ENCODE results near the gene TBC1D5.
"Not testable (repeated sequence)": the region's sequence is repeated elsewhere in the genome, so short reads cannot be mapped to it uniquely, and the experiment has no call there.

Gene TBC1D5

DNA sequence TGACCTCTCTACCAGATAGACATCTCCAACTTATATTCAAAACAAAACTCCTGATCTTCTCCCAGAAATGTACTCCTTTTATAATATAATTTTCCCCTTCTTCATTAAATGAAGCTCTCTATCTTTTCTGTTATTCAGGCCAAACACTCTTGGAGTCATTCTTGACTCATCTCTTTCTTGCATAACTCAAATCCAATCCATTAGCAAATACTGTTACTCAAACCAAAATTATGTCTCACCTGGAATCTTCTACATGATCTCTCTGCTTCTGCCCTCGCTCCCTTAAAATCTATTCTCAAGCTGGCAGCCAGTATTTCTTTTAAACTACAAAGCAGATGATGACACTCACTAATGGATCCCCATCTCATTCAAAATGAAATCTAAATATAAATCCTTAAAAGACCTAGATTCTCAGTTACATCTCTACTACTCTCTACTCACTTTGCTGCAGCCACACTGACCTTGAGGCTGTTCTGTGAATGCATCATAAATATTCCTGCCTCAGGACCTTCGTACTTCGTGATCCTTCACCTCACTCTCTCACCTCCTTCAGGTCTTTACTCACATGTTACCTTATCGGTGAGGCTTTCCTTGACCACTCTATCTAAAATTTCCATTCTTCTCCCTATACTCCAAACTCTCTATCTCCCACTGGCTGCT is 160.9 kb downstream of the TBC1D5 start:
- DNase-seq = no peak

- DNase-seq = no peak
Measured at GRCh38 chr3:17580901-17581300, 161.5 kb downstream of the TBC1D5 start.

DNA sequence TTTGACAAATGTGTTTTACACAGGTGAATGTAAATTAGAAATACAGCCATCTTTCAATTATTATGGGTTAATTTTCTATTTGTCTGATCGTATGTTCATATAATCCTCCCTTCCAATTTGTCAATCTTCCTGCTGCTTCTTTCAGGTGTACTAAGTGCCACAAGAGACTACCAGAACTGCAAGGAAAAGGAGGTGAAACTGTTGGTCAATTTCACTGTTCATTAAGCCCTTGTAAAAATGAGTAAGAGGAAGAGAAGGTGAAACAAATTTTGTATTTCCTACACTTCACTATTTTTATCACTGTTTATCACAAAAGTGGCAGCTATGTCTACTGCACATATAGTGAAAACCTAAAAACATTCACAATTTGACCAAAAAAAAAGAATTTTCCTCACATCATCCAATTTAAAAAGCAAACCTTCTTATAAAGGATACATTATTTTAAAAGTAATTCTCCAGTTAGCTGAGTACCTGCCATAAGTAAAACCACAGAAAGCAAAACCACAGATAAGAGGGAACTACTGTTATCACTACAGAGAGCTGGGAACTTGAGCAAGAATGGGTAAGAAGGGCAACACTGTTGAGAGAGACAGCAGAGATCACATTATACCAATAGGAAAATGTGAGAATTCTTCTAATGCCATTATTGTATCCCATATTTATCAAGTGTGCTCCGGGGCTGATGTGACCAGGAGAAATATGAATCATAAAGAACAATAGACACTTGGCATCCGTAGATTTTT is 163.0 kb downstream of the TBC1D5 start:
- DNase-seq = no peak

DNA sequence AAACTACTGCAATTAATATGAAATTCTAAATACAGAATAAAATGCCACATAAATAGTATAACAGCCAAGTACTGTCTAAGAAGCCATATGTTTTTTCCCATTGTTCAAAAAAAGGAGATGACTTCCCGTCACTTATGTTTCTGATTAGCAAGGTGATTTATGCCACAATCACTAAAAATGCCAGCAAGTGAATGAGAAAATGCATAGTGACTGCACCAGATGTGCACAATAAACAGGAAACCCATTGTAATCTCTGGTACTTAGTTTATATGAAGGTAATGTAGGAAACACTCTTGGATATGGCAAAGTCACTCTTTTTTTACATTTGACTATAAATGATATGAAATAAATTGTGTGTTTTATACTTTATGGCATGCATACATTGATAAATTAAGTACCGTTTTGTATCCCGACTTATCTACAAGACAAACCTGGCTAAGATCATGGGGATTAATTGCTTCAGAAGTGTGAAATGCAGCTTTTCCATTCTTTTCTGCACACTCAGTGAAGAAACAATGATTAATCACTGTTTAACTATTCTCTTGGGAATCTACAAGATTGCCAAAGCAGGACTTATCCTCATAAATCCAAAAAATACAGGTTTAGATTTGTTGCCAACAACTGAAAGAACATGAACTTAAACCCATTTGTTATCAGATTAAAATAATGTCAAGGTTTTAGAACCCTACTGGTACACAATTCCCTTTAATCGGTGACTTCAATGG is 164.5 kb downstream of the TBC1D5 start:
- no peak for DNase-seq

DNA sequence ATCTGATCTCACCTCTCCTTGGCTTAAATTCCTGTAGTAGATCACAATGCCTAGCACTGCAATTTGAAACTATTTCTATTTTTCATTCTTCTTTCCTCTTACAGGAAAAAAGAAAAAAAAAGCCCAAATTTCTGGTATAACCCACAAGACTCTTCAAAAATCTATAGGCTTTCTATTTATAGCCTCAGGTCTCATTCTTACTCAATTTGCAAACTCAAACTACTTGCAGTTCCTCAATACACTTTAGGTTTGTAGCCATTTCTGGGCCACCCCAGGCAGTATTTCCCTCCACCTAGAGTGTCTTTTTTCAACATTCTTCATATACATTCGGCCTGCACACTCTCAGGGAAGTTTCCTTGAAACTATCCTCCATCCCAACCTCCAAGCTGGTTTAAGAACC is 169.0 kb downstream of the TBC1D5 start:
- no peak for DNase-seq

DNA sequence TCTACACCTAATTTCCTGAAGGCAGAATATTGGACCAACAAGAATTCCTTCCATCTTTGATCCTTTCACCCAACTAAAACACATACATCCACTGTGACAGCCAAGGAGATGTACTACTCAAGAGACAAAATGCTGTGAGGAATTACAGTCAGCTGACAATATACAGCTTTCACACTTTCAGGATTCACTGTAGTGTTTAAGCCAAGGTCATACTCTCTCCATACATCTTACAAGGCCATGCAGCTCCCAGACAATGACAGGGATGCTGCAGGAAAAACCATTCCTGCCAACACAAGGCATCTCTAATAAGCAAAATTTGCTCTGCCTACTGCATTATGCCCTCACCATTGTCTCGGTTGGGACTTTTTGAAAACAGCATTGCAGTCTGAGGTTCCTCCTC is 170.7 kb downstream of the TBC1D5 start:
- DNase-seq = no peak

DNA sequence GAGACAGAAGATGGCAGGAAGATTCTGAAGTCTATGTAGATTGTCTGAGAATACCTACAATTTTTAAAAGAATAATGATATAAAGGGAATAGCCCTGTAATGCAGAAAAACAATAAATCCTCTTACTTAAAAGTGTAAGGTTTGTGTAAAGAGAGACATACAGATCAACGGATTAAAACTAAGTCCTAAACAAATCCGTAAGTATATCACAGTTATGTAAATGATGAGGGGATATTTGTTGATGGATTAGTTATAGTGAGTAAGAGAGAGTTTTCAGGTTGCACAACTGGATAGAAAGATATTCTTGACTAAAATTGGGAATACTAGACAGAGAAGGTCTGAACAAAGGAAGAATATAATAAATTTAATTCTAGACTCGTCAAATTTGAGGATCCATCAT is 179.6 kb downstream of the TBC1D5 start:
- no peak for DNase-seq

DNA sequence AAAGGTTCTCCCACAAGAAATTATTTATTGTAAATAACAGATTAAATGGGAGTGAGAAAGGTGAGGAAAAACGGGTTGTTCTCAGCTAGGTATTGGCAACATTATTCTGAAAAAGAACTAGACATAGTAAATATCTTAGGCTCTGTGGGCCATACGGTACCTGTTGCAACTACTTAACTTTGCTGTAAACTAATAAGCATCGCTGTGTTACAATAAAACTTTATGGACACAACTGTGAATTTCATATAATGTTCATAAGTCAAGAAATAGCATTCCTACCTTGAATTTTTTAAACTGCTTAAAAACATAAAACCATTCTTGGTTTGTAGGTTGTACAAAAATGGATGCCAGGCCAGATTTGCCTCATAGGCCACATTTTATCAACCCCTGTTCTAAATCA is 183.9 kb downstream of the TBC1D5 start:
- no peak for DNase-seq

GRCh38 chr3:17557749-17558463 is 184.5 kb downstream of the TBC1D5 start:
- no peak for DNase-seq

DNA sequence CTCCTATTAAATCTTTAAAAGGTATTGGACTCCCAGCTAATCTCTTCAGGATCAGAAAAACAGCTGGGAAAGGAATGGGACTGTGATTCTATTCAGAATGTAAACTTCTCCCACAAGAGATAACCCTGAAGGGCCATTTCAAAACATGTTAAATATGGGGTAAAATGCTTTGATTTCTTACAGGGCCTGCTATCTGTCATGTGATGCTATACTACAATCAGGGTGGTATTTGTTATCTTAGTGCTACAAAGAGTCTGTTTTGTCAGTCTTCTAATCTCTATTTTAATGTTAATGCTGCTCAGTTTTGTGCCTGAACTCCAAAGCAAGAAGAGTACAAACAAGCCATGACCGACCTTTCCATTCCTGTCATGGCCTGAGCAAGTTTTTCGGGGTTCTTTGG is 186.9 kb downstream of the TBC1D5 start:
- no peak for DNase-seq

GRCh38 chr3:17554078-17554477 is 188.4 kb downstream of the TBC1D5 start:
- no peak for DNase-seq

DNA sequence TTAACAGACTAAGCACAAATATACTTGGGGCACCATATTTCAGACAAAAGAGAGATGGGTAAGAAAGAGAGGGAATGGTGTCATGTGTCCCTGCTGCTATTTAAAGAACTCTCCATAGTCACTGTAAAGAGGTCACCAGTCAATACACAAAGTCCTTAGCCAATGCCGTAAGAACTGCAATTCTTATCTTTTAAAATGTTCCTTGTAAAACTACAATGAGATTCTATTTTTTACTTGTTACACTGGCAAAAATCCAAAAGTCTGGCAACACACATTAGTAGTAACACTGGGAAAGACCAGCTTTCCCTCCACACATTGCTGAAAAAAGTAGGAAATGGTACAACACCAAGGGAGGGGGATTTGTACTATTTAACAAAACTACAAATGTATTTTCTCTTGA is 189.4 kb downstream of the TBC1D5 start:
- DNase-seq = no peak

DNA sequence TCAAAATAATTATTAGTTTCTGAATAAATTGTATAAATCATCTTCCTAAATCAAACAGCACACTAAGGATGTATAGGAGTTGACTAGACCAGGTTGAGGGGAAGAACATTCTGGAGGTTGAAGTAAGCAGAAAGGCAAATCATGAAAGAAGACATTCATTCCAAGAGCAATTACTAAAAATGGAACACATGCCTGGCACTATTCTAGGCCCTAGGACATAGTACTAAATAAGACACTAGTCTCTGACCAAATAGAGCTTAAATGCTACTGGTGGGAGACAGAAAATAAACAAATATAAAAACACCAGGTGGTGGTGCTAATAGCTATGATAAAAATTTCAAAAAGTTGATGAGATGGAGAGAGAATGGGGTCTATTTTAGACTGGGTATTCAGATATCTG is 190.1 kb downstream of the TBC1D5 start:
- peak in 1 of 2 experiments; percentile 1 for DNase-seq

DNA sequence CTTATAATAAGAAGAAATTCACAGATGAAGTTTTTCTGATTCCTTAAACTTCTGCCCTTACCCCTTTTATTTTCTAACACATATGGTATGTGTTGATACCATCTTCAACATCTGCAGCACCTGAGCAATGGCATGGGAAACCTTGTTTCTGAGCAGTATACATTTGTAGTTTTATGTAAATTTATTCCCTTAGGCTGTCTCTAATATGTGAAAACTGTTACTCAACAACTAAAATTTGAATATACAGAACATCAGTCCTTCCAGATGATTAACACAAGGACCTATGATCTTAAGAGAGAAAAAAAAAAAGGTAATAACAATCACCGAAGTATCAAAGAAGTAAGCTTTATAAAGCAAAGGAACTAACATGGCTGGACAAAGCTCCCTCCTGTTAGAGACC is 190.5 kb downstream of the TBC1D5 start:
- DNase-seq = no peak

GRCh38 chr3:17551333-17551732 is 191.1 kb downstream of the TBC1D5 start:
- peak; percentile 38 to 52 for DNase-seq

DNA sequence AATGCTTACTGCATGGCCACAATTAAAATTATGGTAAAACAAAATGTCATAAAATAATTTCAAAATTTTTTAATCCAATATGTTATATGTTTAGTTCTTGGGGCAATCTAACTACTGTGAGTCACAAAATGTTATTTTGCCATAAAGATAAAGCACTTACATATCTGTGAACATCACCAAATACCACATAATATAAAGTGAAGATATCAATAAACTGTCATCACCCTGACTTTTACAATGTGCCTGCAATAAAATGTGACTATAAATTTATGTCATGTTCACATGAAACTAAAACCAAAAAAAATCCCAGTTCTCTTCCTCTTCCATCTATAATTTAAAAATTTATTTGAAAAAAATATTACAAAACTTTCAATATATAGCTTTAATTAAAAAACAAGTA is 191.8 kb downstream of the TBC1D5 start:
- DNase-seq = no peak

- peak in 1 of 2 experiments; percentile 7 for DNase-seq
Measured at GRCh38 chr3:17546500-17547255, 195.8 kb downstream of the TBC1D5 start.

GRCh38 chr3:17544632-17545031 is 197.8 kb downstream of the TBC1D5 start:
- no peak for DNase-seq

DNA sequence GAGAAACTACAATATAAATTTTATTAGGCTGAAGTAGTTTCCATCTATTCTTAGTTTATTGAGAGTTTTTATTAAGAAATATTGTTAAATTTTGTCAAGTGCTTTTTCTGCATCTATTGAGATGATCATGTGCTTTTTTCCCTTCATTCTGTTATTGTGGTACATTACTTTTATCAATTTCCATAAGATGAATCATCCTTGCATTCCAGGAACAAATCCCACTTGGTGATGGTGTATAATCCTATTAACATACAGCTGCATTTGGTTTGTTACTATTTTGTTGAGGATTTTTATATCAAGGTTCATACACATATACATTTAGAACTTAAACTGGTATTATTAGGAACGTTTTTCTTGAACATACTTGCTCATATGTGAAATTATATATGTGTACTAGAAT is 199.8 kb downstream of the TBC1D5 start:
- no peak for DNase-seq

GRCh38 chr3:17539436-17539835 is 203.0 kb downstream of the TBC1D5 start:
- no peak for DNase-seq

DNA sequence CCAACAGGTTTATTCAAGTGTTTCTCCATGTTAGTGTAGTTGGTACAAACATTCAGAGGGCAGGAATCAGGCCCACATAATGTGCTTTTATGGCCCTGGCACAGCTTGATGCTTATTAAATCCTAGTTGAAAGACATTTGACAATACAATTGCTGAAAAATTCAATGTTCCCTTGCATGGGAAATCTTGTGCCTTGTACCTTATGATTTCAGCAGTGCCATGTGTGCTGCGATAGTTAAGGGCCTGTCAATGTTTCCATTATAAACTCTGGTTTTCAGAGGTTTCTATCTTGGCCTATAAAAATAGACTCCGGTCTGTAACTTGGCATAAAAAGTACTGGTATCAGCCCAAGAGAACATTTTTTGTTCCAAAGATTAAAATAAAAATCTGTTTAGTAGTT is 207.2 kb downstream of the TBC1D5 start:
- DNase-seq = no peak

DNA sequence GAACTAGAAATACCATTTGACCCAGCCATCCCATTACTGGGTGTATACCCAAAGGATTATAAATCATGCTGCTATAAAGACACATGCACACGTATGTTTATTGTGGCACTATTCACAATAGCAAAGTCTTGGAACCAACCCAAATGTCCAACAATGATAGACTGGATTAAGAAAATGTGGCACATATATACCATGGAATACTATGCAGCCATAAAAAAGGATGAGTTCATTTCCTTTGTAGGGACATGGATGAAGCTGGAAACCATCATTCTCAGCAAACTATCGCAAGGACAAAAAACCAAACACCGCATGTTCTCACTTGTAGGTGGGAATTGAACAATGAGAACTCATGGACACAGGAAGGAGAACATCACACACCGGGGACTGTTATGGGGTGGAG is 210.0 kb downstream of the TBC1D5 start:
- not testable (repeated sequence) for DNase-seq

- DNase-seq = no peak
Measured at GRCh38 chr3:17529677-17530076, 212.8 kb downstream of the TBC1D5 start.

Measured in NCI-H1930 (cell line).